Esophagus squamous epithelium (tissue), 4 donors: ENCODE data around the gene INSYN1.

Source experiments
- CTCF ChIP-seq, 6 experiments: fragments of 450-650 bp in 4 of 6; fragments of 200-600 bp in 2 of 6; sonication (generic) in 2 of 6; IDR thresholded peaks; one replicate each; pipeline ENCODE4 v1.5.1; 2016 to 2019; ENCODE audit warnings: antibody characterized with exemption in 6 of 6, mild to moderate bottlenecking in 4 of 6, moderate library complexity in 4 of 6
- POLR2A ChIP-seq, 4 donors: fragments of 450-650 bp; IDR thresholded peaks; one replicate each; pipeline ENCODE4 v1.6.1; 2017; ENCODE audit warnings: antibody characterized with exemption in 4 of 4, mild to moderate bottlenecking in 4 of 4, moderate library complexity in 3 of 4

DNA sequence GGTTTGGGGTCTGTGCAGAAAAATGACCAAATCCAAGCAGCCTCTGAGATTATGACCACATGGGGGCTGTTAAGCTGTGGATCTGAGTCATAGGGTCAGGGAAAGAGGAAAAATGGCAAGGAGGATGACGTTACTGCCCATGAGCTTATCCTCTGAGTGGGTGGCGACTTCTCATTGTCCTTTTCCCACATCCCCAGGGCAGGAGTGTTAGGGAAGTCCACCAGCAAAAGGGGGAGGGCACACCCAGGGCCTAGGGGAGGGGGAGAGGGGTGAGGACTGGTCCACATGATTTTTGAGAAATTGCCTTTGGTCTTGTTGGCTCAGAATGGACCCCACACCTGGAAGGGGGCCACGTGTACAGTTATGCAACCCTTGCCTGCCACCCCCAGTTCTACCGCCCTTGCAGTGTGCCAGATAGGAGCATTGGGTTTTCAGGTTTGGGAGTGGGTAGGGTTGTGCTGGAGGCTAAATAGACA lies 66.3 kb downstream of the INSYN1 start:
- no peak for TF ChIP-seq POLR2A (IDR thresholded peaks at IDR 0.05)
- no peak for TF ChIP-seq CTCF (IDR thresholded peaks at IDR 0.05)
